H9 (cell line): Measurements from ENCODE around the gene CRYZ. TPM values are rescaled to one million over a fixed set of nuclear protein-coding genes. Genes with fewer than 3 reads are reported as not detected.

Experiments
- DNase-seq: peaks from one replicate; pipeline ENCODE4 v3.0.0-alpha.2; 2017
- H2AFZ ChIP-seq: one replicate; pipeline ENCODE4 v1.6.1; 2013; ENCODE audit warnings: mild to moderate bottlenecking, low read length, control low read depth, moderate library complexity
- H2AK5ac ChIP-seq: 2 replicates; pipeline ENCODE4 v1.6.1; 2013; ENCODE audit warnings: low read length, control low read depth, mixed read lengths; ENCODE audit not compliant: insufficient read length
- H2BK120ac ChIP-seq: one replicate; pipeline ENCODE4 v1.6.1; 2013; ENCODE audit warnings: low read depth, mild to moderate bottlenecking, low read length, control low read depth, inconsistent platforms; ENCODE audit not compliant: poor library complexity, severe bottlenecking
- H2BK12ac ChIP-seq: 2 replicates; pipeline ENCODE4 v1.6.1; 2013; ENCODE audit warnings: low read length, control low read depth, mixed read lengths, low read depth; ENCODE audit not compliant: insufficient read length
- H2BK15ac ChIP-seq: 2 replicates; pipeline ENCODE4 v1.6.1; 2013; ENCODE audit warnings: low read depth, low read length, control low read depth
- H2BK20ac ChIP-seq: one replicate; pipeline ENCODE4 v1.6.1; 2013; ENCODE audit warnings: low read depth, mild to moderate bottlenecking, low read length, control low read depth, inconsistent platforms; ENCODE audit not compliant: poor library complexity, severe bottlenecking
- H2BK5ac ChIP-seq: 2 replicates; pipeline ENCODE4 v1.6.1; 2013; ENCODE audit warnings: low read length, control low read depth, mixed read lengths; ENCODE audit not compliant: insufficient read length
- H3K14ac ChIP-seq: 2 replicates; pipeline ENCODE4 v1.6.1; 2013; ENCODE audit warnings: low read length, control low read depth; ENCODE audit not compliant: insufficient read depth
- H3K18ac ChIP-seq: 2 replicates; pipeline ENCODE4 v1.6.1; 2013; ENCODE audit warnings: low read depth, mild to moderate bottlenecking, mixed read lengths, low read length, control low read depth; ENCODE audit not compliant: insufficient read length
- H3K23ac ChIP-seq: 2 replicates; pipeline ENCODE4 v1.6.1; 2013; ENCODE audit warnings: low read length, control low read depth, mixed read lengths, low read depth; ENCODE audit not compliant: insufficient read length
- H3K23me2 ChIP-seq: 2 replicates; pipeline ENCODE4 v1.6.1; 2013; ENCODE audit warnings: low read depth, mild to moderate bottlenecking, mixed read lengths, low read length, control low read depth; ENCODE audit not compliant: insufficient read length, poor library complexity, severe bottlenecking
- H3K27ac ChIP-seq: 2 replicates; pipeline ENCODE4 v1.5.1; 2013; ENCODE audit warnings: low read length, control low read depth, mixed read lengths, low read depth; ENCODE audit not compliant: insufficient read length
- H3K27me3 ChIP-seq: 2 replicates; pipeline ENCODE4 v1.6.1; 2013; ENCODE audit warnings: low read length, control low read depth, inconsistent platforms; ENCODE audit not compliant: insufficient read depth
- H3K4ac ChIP-seq: 2 replicates; pipeline ENCODE4 v1.6.1; 2013; ENCODE audit warnings: low read depth, mild to moderate bottlenecking, control low read depth, inconsistent platforms, low read length, moderate library complexity
- H3K4me1 ChIP-seq: 2 replicates; pipeline ENCODE4 v1.6.1; 2013; ENCODE audit warnings: low read length, control low read depth, inconsistent platforms; ENCODE audit not compliant: insufficient read depth
- H3K4me2 ChIP-seq: 2 replicates; pipeline ENCODE4 v1.6.1; 2013; ENCODE audit warnings: low read length, control low read depth, mixed read lengths; ENCODE audit not compliant: insufficient read length, insufficient read depth
- H3K56ac ChIP-seq: 2 replicates; pipeline ENCODE4 v1.6.1; 2013; ENCODE audit warnings: low read depth, mild to moderate bottlenecking, mixed read lengths, low read length, control low read depth; ENCODE audit not compliant: insufficient read length
- H3K79me1 ChIP-seq: 2 replicates; pipeline ENCODE4 v1.6.1; 2013; ENCODE audit warnings: low read depth, mild to moderate bottlenecking, moderate library complexity, low read length, control low read depth, inconsistent platforms; ENCODE audit not compliant: insufficient read depth, poor library complexity, severe bottlenecking
- H3K79me2 ChIP-seq: 2 replicates; pipeline ENCODE4 v1.6.1; 2013; ENCODE audit warnings: low read length, control low read depth, inconsistent platforms; ENCODE audit not compliant: insufficient read depth
- H3K9ac ChIP-seq: 2 replicates; pipeline ENCODE4 v1.6.1; 2013; ENCODE audit warnings: low read length, control low read depth, mixed read lengths; ENCODE audit not compliant: insufficient read length; ENCODE audit errors: extremely low read depth
- H3K9me3 ChIP-seq: one replicate; pipeline ENCODE4 v1.6.1; 2013; ENCODE audit warnings: low read depth, low read length, inconsistent platforms; ENCODE audit not compliant: control insufficient read depth
- H3T11ph ChIP-seq: one replicate; pipeline ENCODE4 v1.6.1; 2013; ENCODE audit warnings: mild to moderate bottlenecking, low read length, control low read depth, inconsistent platforms
- H4K20me1 ChIP-seq: one replicate; pipeline ENCODE4 v1.6.1; 2013; ENCODE audit not compliant: control insufficient read depth, insufficient read length, insufficient read depth
- H4K5ac ChIP-seq: 2 replicates; pipeline ENCODE4 v1.6.1; 2013; ENCODE audit warnings: low read depth, mild to moderate bottlenecking, mixed read lengths, low read length, control low read depth; ENCODE audit not compliant: insufficient read length
- H4K8ac ChIP-seq: replicated peaks from 2 replicates; pipeline ENCODE4 v1.6.1; 2013; ENCODE audit warnings: low read length, control low read depth, mixed read lengths, low read depth; ENCODE audit not compliant: insufficient read length
- H4K91ac ChIP-seq: 2 replicates; pipeline ENCODE4 v1.6.1; 2013; ENCODE audit warnings: low read depth, mild to moderate bottlenecking, moderate library complexity, mixed read lengths, low read length, control low read depth; ENCODE audit not compliant: insufficient read length
- H3K27ac Mint-ChIP-seq, 3 experiments: 2 replicates in 2 of 3; 3 replicates in 1 of 3; pipeline ENCODE4 v1.8.0; 2020 to 2021; ENCODE audit warnings: mixed read lengths in 3 of 3, mild to moderate bottlenecking in 1 of 3, moderate library complexity in 1 of 3
- H3K27me3 Mint-ChIP-seq: 2 replicates; pipeline ENCODE4 v1.8.0; 2021; ENCODE audit warnings: low read depth, mild to moderate bottlenecking, moderate library complexity, mixed read lengths
- H3K36me3 Mint-ChIP-seq, 3 experiments: 2 replicates in 2 of 3; 3 replicates in 1 of 3; pipeline ENCODE4 v1.8.0; 2020 to 2021; ENCODE audit warnings: low read depth in 3 of 3, mixed read lengths in 3 of 3; ENCODE audit not compliant: insufficient read depth in 1 of 3
- H3K4me1 Mint-ChIP-seq, 2 experiments: 2 replicates each; pipeline ENCODE4 v1.8.0; 2020; ENCODE audit warnings: mixed read lengths in 2 of 2
- H3K4me3 Mint-ChIP-seq, 2 experiments: 2 replicates in 1 of 2; 3 replicates in 1 of 2; pipeline ENCODE4 v1.8.0; 2020 to 2021; ENCODE audit warnings: mild to moderate bottlenecking in 2 of 2, mixed read lengths in 2 of 2, moderate library complexity in 1 of 2
- H3K9me3 Mint-ChIP-seq, 2 experiments: 2 replicates in 1 of 2; 3 replicates in 1 of 2; pipeline ENCODE4 v1.8.0; 2020; ENCODE audit warnings: mild to moderate bottlenecking in 2 of 2, mixed read lengths in 2 of 2, moderate library complexity in 1 of 2
- WGBS: extraction: QIAGEN DNeasy Blood & Tissue Kit; methylation state at CpG from one replicate; pipeline ENCODE4 v1.1.7; 2013; ENCODE audit warnings: missing lambda C conversion rate, low lambda C conversion rate, mixed read lengths; ENCODE audit not compliant: insufficient read length; ENCODE audit errors: extremely low coverage; 5-methylcytosine and 5-hydroxymethylcytosine counted together
- total RNA-seq: library from RNA; stranded (reverse); gene quantifications from 2 replicates; pipeline ENCODE4 v1.2.1, GENCODE V29; 2021
- TF ChIP-seq, protein P1 (sequence below): fragments of 200-600 bp; sonication (generic); conservative IDR thresholded peaks from 3 replicates; pipeline ENCODE4 v1.8.0; 2021; ENCODE audit warnings: antibody characterized with exemption, mild to moderate bottlenecking

The CRYZ gene
- total RNA-seq, 1 experiment from 2014 or later = 14.0 TPM

DNA sequence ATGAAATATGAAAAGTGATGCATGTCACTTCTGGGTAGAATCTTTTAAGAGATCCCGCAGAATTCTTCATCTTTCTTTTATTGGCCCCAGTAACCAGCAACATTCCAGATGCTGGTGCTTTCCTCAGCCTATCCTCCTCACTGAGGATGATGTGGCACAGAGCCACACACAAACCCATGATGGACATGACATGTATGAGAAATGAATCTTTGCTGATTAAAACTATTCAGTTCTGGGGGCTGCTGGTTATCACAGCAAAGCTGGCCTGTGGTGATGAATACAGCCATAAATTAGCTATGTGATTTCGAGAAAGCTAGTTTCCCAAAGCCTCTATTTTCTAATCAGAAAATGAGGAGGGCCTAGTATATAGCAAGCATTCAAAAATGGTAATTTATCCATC lies 51.0 kb downstream of the CRYZ start:
- Histone ChIP-seq H3K23me2 (no peaks in the 10 kb centered on the region), H4K8ac (no peak overlapping the region), H2BK20ac (no peak overlapping the region), H4K91ac (no peak overlapping the region), H3K79me2 (no peaks in the 10 kb centered on the region), H3K79me1 (no peaks in the 10 kb centered on the region), H2BK12ac (no peak overlapping the region), H3K23ac (no peak overlapping the region), H3K14ac (no peak overlapping the region), H2AFZ (no peak overlapping the region), H3K4me1 (no peaks in the 10 kb centered on the region), H4K20me1 (no peaks in the 10 kb centered on the region), H3K4ac (no peak overlapping the region), H2BK15ac (no peak overlapping the region), H3K9ac (no peak overlapping the region), H3K4me2 (no peak overlapping the region), H4K5ac (no peak overlapping the region), H3K9me3 (no peaks in the 10 kb centered on the region), H2BK5ac (no peak overlapping the region), H3T11ph (no peak overlapping the region), H3K56ac (no peak overlapping the region), H2BK120ac (no peak overlapping the region), H3K27me3 (no peaks in the 10 kb centered on the region), H3K18ac (no peak overlapping the region), H2AK5ac (no peak overlapping the region), H3K27ac (no peak overlapping the region)
- no peaks in the 10 kb centered on the region; the same call in 1 of the 2 replicates for H3K27me3 Mint-ChIP-seq
- H3K36me3 Mint-ChIP-seq = no peaks in the 10 kb centered on the region
- no peak overlapping the region for H3K4me3 Mint-ChIP-seq
- WGBS = no CpG with 5 or more reads among the region's 2 CpGs
- H3K27ac Mint-ChIP-seq = no peak overlapping the region
- no peak for DNase-seq
- H3K9me3 Mint-ChIP-seq = no peaks in the 10 kb centered on the region
- no peaks in the 10 kb centered on the region for H3K4me1 Mint-ChIP-seq
- TF ChIP-seq, protein P1, sequence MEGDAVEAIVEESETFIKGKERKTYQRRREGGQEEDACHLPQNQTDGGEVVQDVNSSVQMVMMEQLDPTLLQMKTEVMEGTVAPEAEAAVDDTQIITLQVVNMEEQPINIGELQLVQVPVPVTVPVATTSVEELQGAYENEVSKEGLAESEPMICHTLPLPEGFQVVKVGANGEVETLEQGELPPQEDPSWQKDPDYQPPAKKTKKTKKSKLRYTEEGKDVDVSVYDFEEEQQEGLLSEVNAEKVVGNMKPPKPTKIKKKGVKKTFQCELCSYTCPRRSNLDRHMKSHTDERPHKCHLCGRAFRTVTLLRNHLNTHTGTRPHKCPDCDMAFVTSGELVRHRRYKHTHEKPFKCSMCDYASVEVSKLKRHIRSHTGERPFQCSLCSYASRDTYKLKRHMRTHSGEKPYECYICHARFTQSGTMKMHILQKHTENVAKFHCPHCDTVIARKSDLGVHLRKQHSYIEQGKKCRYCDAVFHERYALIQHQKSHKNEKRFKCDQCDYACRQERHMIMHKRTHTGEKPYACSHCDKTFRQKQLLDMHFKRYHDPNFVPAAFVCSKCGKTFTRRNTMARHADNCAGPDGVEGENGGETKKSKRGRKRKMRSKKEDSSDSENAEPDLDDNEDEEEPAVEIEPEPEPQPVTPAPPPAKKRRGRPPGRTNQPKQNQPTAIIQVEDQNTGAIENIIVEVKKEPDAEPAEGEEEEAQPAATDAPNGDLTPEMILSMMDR = no peak
